Measurements from ENCODE around the gene SYDE1.

Gene SYDE1

GRCh38 chr19:15144046-15144646, 36.9 kb downstream of the SYDE1 start:
- Histone ChIP-seq H3K4me2 (no peak overlapping the region), H2AFZ (ENCODE audit: low read depth) (no peak overlapping the region), H3K4me1 (ENCODE audit: low read depth, poor library complexity, severe bottlenecking) (no peaks in the 10 kb centered on the region), H3K36me3 (ENCODE audit: insufficient read depth) (no peaks in the 10 kb centered on the region), H3K9ac (no peak overlapping the region), H3K4me3 (IDR thresholded peaks at IDR 0.05; ENCODE audit: insufficient read depth, low read depth, low read length) (no peak overlapping the region), H3K27ac (no peak overlapping the region), H4K20me1 (ENCODE audit: insufficient read depth) (no peaks in the 10 kb centered on the region), H3K79me2 (ENCODE audit: insufficient read depth, low read depth) (no peaks in the 10 kb centered on the region), H3K27me3 (ENCODE audit: insufficient read depth, low read depth) (peaks cover 19% of the 10 kb centered on the region; the same call in 1 of the 2 replicates)
- TF ChIP-seq, protein P1, sequence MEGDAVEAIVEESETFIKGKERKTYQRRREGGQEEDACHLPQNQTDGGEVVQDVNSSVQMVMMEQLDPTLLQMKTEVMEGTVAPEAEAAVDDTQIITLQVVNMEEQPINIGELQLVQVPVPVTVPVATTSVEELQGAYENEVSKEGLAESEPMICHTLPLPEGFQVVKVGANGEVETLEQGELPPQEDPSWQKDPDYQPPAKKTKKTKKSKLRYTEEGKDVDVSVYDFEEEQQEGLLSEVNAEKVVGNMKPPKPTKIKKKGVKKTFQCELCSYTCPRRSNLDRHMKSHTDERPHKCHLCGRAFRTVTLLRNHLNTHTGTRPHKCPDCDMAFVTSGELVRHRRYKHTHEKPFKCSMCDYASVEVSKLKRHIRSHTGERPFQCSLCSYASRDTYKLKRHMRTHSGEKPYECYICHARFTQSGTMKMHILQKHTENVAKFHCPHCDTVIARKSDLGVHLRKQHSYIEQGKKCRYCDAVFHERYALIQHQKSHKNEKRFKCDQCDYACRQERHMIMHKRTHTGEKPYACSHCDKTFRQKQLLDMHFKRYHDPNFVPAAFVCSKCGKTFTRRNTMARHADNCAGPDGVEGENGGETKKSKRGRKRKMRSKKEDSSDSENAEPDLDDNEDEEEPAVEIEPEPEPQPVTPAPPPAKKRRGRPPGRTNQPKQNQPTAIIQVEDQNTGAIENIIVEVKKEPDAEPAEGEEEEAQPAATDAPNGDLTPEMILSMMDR (conservative IDR thresholded peaks at IDR 0.05; ENCODE audit: low read depth, low read length) = no peak

GRCh38 chr19:15147090-15147489, 39.9 kb downstream of the SYDE1 start:
- Histone ChIP-seq H4K20me1 (ENCODE audit: insufficient read depth) (no peaks in the 10 kb centered on the region), H3K4me1 (ENCODE audit: low read depth, poor library complexity, severe bottlenecking) (no peaks in the 10 kb centered on the region), H3K36me3 (ENCODE audit: insufficient read depth) (no peaks in the 10 kb centered on the region), H3K4me2 (no peak overlapping the region), H3K9ac (no peak overlapping the region), H3K27ac (no peak overlapping the region), H3K4me3 (IDR thresholded peaks at IDR 0.05; ENCODE audit: insufficient read depth, low read depth, low read length) (no peak overlapping the region), H2AFZ (ENCODE audit: low read depth) (no peak overlapping the region), H3K27me3 (ENCODE audit: insufficient read depth, low read depth) (peaks cover 21% of the 10 kb centered on the region; the same call in 1 of the 2 replicates), H3K79me2 (ENCODE audit: insufficient read depth, low read depth) (no peaks in the 10 kb centered on the region)
- TF ChIP-seq, protein P1 (conservative IDR thresholded peaks at IDR 0.05; ENCODE audit: low read depth, low read length) = no peak

DNA sequence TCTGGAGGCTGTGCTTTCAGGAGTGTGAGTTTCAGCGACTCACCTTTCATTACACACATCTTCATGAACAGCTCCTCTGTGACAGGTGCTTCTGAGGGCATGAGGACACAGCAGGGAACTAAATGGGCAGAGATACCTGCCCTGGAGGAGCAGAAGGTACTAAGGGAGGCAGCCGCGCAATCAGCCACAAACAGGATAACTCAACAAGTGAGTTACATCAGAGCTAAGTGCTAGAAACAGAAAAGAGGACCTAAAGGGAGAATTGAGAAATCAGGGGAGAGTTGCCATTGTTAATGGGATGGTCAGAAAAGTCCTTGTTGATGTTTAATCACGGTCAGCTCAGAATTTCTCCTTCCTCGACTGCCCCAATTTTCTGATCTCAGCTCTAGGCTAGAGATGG, 42.5 kb downstream of the SYDE1 start:
- Histone ChIP-seq H3K4me1 (ENCODE audit: low read depth, poor library complexity, severe bottlenecking) (no peaks in the 10 kb centered on the region), H3K79me2 (ENCODE audit: insufficient read depth, low read depth) (no peaks in the 10 kb centered on the region), H3K4me2 (no peak overlapping the region), H3K36me3 (ENCODE audit: insufficient read depth) (no peaks in the 10 kb centered on the region), H2AFZ (ENCODE audit: low read depth) (no peak overlapping the region), H4K20me1 (ENCODE audit: insufficient read depth) (no peaks in the 10 kb centered on the region), H3K27ac (no peak overlapping the region), H3K27me3 (ENCODE audit: insufficient read depth, low read depth) (peaks cover 27% of the 10 kb centered on the region; the same call in 1 of the 2 replicates), H3K4me3 (IDR thresholded peaks at IDR 0.05; ENCODE audit: insufficient read depth, low read depth, low read length) (no peak overlapping the region), H3K9ac (no peak overlapping the region)
- TF ChIP-seq, protein P1 (conservative IDR thresholded peaks at IDR 0.05; ENCODE audit: low read depth, low read length) = no peak

- Histone ChIP-seq H3K9ac (no peak overlapping the region), H2AFZ (ENCODE audit: low read depth) (no peak overlapping the region), H4K20me1 (ENCODE audit: insufficient read depth) (no peaks in the 10 kb centered on the region), H3K36me3 (ENCODE audit: insufficient read depth) (no peaks in the 10 kb centered on the region), H3K4me1 (ENCODE audit: low read depth, poor library complexity, severe bottlenecking) (no peaks in the 10 kb centered on the region), H3K27ac (no peak overlapping the region), H3K4me3 (IDR thresholded peaks at IDR 0.05; ENCODE audit: insufficient read depth, low read depth, low read length) (no peak overlapping the region), H3K79me2 (ENCODE audit: insufficient read depth, low read depth) (no peaks in the 10 kb centered on the region), H3K4me2 (no peak overlapping the region), H3K27me3 (ENCODE audit: insufficient read depth, low read depth) (peaks cover 35% of the 10 kb centered on the region; the same call in 1 of the 2 replicates)
- TF ChIP-seq, protein P1 (conservative IDR thresholded peaks at IDR 0.05; ENCODE audit: low read depth, low read length) = peak; percentile 49; the same call in 1 of the 2 replicates
These were observed 46.9 kb downstream of the SYDE1 start for GRCh38 chr19:15154002-15154612.
